HEK293T (cell line): ENCODE measurements around the gene MYB.

Experiments used
- CTCF ChIA-PET: fragments of 350-600 bp; formaldehyde crosslinking; extraction: SDS; loops from one replicate; lab custom pipeline; 2021; ENCODE audit warnings: antibody characterized with exemption, inconsistent platforms; lab: Yijun Ruan, JAX
- POLR2A ChIA-PET: fragments of 350-600 bp; formaldehyde crosslinking; extraction: SDS; loops from one replicate; lab custom pipeline; 2020; ENCODE audit warnings: antibody characterized with exemption, inconsistent platforms; lab: Yijun Ruan, JAX
- DNase-seq: peaks from one replicate; pipeline ENCODE4 v3.0.0; 2012; ENCODE audit warnings: mixed read lengths; ENCODE audit errors: extremely low spot score
- ARNT ChIP-seq: fragments of 450-650 bp; IDR thresholded peaks from 2 replicates; pipeline ENCODE4 v1.6.1; 2017; ENCODE audit warnings: mild to moderate bottlenecking
- BHLHE40 ChIP-seq: fragments of 450-650 bp; IDR thresholded peaks from 2 replicates; pipeline ENCODE4 v1.6.1; 2016; ENCODE audit warnings: mild to moderate bottlenecking, moderate library complexity, borderline replicate concordance
- CTBP1 ChIP-seq: fragments of 450-650 bp; IDR thresholded peaks from 2 replicates; pipeline ENCODE4 v1.6.1; 2016; ENCODE audit warnings: borderline replicate concordance
- ELF4 ChIP-seq: fragments of 450-650 bp; IDR thresholded peaks from 2 replicates; pipeline ENCODE4 v1.6.1; 2017; ENCODE audit warnings: antibody characterized with exemption
- FOXA1 ChIP-seq: fragments of 450-650 bp; IDR thresholded peaks from 2 replicates; pipeline ENCODE4 v1.6.1; 2016; ENCODE audit warnings: mild to moderate bottlenecking
- FOXK2 ChIP-seq: fragments of 450-650 bp; IDR thresholded peaks from 2 replicates; pipeline ENCODE4 v1.6.1; 2016; ENCODE audit warnings: mild to moderate bottlenecking
- FOXM1 ChIP-seq: fragments of 450-650 bp; IDR thresholded peaks from 2 replicates; pipeline ENCODE4 v1.6.1; 2017; ENCODE audit warnings: mild to moderate bottlenecking, borderline replicate concordance
- HDGF ChIP-seq: fragments of 450-650 bp; IDR thresholded peaks from 2 replicates; pipeline ENCODE4 v1.6.1; 2017; ENCODE audit warnings: antibody characterized with exemption, borderline replicate concordance
- L3MBTL2 ChIP-seq: fragments of 450-650 bp; conservative IDR thresholded peaks from 2 replicates; pipeline ENCODE4 v1.6.1; 2016; ENCODE audit warnings: mild to moderate bottlenecking
- LEF1 ChIP-seq: fragments of 450-650 bp; IDR thresholded peaks from 2 replicates; pipeline ENCODE4 v1.6.1; 2017; ENCODE audit warnings: mild to moderate bottlenecking, borderline replicate concordance
- NFRKB ChIP-seq: fragments of 450-650 bp; IDR thresholded peaks from 2 replicates; pipeline ENCODE4 v1.6.1; 2016; ENCODE audit warnings: mild to moderate bottlenecking, moderate library complexity
- SP1 ChIP-seq: fragments of 450-650 bp; IDR thresholded peaks from 2 replicates; pipeline ENCODE4 v1.6.1; 2017
- SUZ12 ChIP-seq: fragments of 450-650 bp; IDR thresholded peaks from 2 replicates; pipeline ENCODE4 v1.6.1; 2016; ENCODE audit warnings: mild to moderate bottlenecking
- TARDBP ChIP-seq: fragments of 450-650 bp; IDR thresholded peaks from 2 replicates; pipeline ENCODE4 v1.6.1; 2016
- ZNF384 ChIP-seq: fragments of 450-650 bp; IDR thresholded peaks from 2 replicates; pipeline ENCODE4 v1.6.1; 2016
- TF ChIP-seq, protein P1 (sequence below): fragments of 450-650 bp; IDR thresholded peaks from 2 replicates; pipeline ENCODE4 v1.6.1; 2016

MYB gene

DNA sequence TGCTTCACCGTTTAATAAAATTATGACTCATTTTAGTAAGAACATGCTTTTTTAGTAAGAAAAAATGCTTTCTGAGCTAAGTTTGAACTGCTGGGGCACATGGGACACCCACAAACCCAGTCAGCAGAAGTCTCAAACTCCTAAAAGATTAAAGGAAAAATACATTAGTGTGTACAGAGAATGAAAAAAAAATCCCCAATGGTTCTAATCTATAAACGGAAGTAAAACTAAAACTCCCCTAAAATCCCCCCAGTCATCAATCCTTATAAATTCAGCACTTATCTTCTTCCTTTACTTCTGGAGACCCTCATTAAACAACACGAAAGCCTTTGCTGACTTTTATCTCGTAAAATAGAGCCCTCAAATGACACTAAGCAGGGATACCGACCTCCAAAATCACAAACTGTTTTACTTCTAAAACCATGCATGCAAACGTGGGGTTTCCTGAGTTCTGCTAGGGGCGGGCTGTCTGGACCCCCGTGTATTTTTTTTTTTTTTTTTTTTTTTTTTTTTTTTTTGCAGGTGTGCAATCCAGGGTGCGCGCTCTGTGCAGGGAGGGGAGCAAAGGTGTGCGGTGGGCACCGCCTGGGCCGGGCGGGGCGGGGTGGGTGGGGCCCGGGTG lies 1.1 kb upstream of the MYB start:
- POLR2A ChIA-PET: interaction anchor here (1.0 to 2.4 kb wide), 5 partner anchors 8 to 125 kb away, joined by 3 to 12 read pairs (median 3); partner anchors contain the start of gene HBS1L
- CTCF ChIA-PET: interaction anchor here (0.8 kb wide), 1 partner anchor 18 kb away, joined by 4 read pairs; no protein-coding TSS in a partner anchor
- no peak for DNase-seq
- TF ChIP-seq SP1: no peak
- no peak for TF ChIP-seq LEF1
- TF ChIP-seq CTBP1: no peak
- no peak for TF ChIP-seq FOXM1

DNA sequence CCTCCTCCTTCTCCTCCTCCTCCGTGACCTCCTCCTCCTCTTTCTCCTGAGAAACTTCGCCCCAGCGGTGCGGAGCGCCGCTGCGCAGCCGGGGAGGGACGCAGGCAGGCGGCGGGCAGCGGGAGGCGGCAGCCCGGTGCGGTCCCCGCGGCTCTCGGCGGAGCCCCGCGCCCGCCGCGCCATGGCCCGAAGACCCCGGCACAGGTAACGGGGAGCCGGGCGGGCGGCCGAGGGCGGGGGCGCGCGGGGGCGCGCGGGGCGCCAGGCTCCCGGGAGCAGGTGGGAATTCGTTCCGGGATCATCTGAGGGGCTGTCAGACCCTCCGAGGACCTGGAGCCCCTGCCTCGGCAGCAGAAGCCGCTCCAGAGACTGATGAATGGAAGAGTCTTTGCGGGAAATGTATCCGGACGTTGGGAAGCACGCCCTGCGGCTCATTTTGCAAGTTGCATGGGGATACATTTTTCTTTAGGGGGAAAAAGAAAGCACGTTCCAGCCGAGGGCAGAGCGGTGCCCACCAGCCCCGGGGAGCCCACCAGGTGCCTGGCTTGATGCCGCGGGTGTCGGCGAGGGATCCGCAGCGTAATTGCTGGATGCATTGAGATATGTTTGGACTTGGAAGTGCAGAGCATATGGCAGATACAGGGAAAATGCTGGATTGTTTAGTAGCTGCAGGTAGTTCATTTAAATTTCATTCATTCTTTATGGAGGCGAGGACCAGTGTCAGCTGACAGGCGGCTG lies 394 bp downstream of the MYB start:
- no peak for TF ChIP-seq TARDBP
- no peak for TF ChIP-seq ARNT
- TF ChIP-seq, protein P1, sequence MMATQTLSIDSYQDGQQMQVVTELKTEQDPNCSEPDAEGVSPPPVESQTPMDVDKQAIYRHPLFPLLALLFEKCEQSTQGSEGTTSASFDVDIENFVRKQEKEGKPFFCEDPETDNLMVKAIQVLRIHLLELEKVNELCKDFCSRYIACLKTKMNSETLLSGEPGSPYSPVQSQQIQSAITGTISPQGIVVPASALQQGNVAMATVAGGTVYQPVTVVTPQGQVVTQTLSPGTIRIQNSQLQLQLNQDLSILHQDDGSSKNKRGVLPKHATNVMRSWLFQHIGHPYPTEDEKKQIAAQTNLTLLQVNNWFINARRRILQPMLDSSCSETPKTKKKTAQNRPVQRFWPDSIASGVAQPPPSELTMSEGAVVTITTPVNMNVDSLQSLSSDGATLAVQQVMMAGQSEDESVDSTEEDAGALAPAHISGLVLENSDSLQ: no peak
- no peak; the same call in 1 of the 2 replicates for TF ChIP-seq L3MBTL2
- TF ChIP-seq FOXK2: no peak
- no peak for TF ChIP-seq ZNF384
- no peak for TF ChIP-seq SUZ12
- no peak for TF ChIP-seq HDGF
- TF ChIP-seq FOXM1: no peak
- TF ChIP-seq FOXA1: no peak
- TF ChIP-seq ELF4: no peak
- TF ChIP-seq CTBP1: no peak
- TF ChIP-seq BHLHE40: no peak
- no peak for TF ChIP-seq SP1
- ChIA-PET POLR2A (interaction anchor here (0.6 to 2.4 kb wide), 9 partner anchors 10 to 1294 kb away, joined by 3 to 12 read pairs (median 3); partner anchors contain the start of gene HBS1L), CTCF (interaction anchor here (1.0 kb wide), 1 partner anchor 19 kb away, joined by 4 read pairs; no protein-coding TSS in a partner anchor)
- peak; percentile 33 for DNase-seq

DNA sequence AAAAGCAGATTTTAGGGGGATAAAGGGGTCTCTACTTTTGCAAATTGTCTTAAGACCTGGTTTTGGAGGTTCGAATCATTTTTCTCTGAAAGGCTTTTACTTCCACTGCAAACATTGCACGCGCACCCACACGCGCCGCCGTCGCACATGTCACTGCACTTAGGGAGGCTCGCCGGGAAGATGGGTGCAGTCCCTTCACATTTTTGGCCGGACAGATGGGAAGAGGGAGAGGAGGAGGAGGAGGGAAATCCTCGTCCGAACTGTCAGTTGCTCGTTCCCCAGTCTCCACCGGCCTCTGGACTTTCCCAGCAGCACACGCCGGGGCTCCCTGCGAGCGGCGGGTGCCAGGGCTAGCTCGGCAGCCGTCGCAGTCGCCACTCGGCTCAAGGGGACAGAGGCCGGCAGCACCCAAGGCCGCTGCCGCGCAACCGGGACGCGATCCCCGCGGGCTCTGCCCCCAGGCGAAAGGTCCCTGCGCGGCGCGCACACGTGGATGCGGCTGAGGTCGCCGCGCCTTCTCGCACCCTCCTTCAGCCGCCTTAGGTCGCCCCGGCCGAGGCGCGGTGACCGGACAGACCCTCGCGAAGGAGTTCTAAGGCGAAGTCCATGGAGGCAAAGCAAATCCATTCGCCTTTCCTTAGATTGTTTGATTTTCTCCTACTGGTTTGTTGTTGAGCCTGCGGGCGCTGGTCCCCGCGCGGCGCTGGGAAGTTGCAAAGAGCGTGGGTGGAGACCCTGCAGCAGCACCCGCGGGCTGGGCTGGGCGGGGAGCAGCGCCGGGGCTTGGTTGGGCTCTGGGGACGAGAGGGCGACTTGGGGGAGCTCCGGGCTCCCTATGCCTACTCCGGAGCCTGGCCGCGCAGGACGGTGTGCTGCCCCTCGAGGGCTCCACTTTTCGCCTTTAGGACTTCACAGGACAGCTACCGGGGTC lies 1.2 kb downstream of the MYB start:
- ChIA-PET CTCF (interaction anchor here (0.6 kb wide), 1 partner anchor 32 kb away, joined by 3 read pairs; no protein-coding TSS in a partner anchor), POLR2A (interaction anchor here (1.0 to 2.4 kb wide), 3 partner anchors 127 to 316 kb away, joined by 3 to 12 read pairs (median 5); partner anchors contain the start of gene HBS1L)
- TF ChIP-seq, protein P1: no peak
- TF ChIP-seq ZNF384 (no peak), L3MBTL2 (peak; percentile 66), NFRKB (no peak), LEF1 (no peak)
- DNase-seq: peak; percentile 30

DNA sequence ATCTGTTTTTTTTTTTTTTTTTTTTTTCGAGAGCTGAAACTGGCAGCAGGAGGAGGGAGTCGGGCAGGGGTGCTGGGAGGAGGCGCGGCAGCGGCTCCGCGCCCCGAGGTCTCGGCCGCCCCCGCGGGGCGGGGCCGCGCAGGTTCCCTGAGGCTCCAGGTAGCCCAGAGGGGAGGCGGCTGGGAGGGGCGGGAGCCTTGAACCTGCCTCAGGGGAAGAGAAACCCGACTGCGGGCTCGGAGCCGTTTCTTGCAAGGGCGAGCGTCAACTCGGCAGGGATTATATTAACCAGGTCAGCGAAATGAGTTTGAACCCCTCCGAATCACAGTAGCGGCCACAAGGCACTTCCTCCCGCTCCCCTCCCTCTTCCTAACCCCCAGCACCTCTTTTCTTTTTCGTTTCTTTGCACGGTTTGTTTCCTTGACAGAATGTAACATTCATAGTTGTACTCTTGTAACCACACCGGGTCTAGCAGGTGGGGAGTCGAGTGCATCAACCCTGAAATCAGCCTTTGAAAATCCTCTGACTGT lies 2.0 kb downstream of the MYB start:
- peak; percentile 18 for DNase-seq
- POLR2A ChIA-PET: interaction anchor here (1.5 kb wide), 1 partner anchor 128 kb away, joined by 5 read pairs; the partner anchor contains the start of gene HBS1L
- TF ChIP-seq FOXA1: no peak
- TF ChIP-seq HDGF: no peak
- no peak for TF ChIP-seq FOXM1
- TF ChIP-seq L3MBTL2: no peak
- no peak for TF ChIP-seq ARNT
- no peak for TF ChIP-seq SUZ12
- TF ChIP-seq FOXK2: no peak
- TF ChIP-seq NFRKB: no peak
- no peak for TF ChIP-seq TARDBP
- TF ChIP-seq, protein P1: no peak
- no peak for TF ChIP-seq CTBP1
- no peak for TF ChIP-seq ELF4
- no peak for TF ChIP-seq LEF1
- no peak for TF ChIP-seq ZNF384
- TF ChIP-seq BHLHE40: no peak
- no peak for TF ChIP-seq SP1
- CTCF ChIA-PET: interaction anchor here (0.6 to 1.6 kb wide), 4 partner anchors 23 to 37 kb away, joined by 3 to 5 read pairs (median 4); no protein-coding TSS in a partner anchor
